ENCODE results near the gene ZNF385A.
A peak's percentile ranks its signal among the peaks of the same experiment; 100 is the strongest.

The ZNF385A gene

GRCh38 chr12:54392485-54393206 lies 8.1 kb upstream of the ZNF385A start:
- no peak for FAIRE-seq

DNA sequence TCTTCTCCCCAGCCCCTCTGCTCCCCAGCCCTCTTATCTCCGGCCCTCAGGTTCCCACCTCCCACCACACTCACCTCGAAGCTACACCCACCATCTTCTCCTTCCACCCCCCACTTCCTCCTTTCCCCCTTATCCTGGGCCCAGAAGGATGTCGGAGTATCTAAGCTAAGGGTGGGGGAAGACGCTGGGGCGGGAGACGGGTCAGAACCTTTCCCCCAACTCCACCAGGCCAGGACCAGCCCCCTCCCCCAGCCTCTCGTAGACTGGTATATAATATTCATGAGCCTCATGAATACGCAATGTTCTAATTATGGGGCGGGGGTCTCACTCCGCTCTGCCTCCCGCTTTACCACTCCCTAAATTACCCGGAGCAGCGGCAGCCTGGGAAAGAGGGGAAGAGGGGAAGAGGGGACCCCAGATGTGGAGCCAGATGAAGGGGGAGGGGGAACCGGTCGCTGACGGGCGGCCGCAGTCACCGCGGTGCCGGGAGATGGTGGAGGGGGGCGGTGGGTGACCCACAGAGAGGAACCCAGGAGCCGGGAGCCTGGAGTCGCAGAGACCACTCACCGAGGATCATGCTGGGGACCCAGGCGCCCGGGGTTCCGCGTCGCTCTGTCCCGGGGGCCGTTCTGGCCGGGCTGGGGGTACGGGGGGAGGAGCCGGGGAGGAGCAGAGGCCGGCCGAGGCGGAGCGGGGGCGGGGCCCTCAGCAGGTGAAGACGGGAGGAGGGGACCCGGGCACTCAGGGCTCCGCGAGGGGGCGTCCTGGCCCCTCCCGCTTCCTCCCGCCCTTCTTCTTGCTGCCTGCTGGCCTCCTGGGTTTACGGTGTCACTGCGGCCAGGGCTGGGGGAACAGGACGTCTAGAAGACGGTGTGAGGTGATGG lies 6.4 kb upstream of the ZNF385A start:
- no peak for FAIRE-seq
- no peak for DNase-seq (ENCODE audit: insufficient read length, low spot score)
- TF ChIP-seq POLR2A (IDR thresholded peaks at IDR 0.05; ENCODE audit: low read depth, low read length) = no peak

More at GRCh38 chr12:54392485-54393206, 8.1 kb upstream of the ZNF385A start:
- DNase-seq (ENCODE audit: insufficient read length, low spot score) = no peak
- no peak for TF ChIP-seq POLR2A (IDR thresholded peaks at IDR 0.05; ENCODE audit: low read depth, low read length)

- no peak for DNase-seq (ENCODE audit: insufficient read length, low spot score)
- FAIRE-seq = no peak
- TF ChIP-seq POLR2A (IDR thresholded peaks at IDR 0.05; ENCODE audit: low read depth, low read length) = no peak
These were observed 5.7 kb upstream of the ZNF385A start for GRCh38 chr12:54390176-54390667.

DNA sequence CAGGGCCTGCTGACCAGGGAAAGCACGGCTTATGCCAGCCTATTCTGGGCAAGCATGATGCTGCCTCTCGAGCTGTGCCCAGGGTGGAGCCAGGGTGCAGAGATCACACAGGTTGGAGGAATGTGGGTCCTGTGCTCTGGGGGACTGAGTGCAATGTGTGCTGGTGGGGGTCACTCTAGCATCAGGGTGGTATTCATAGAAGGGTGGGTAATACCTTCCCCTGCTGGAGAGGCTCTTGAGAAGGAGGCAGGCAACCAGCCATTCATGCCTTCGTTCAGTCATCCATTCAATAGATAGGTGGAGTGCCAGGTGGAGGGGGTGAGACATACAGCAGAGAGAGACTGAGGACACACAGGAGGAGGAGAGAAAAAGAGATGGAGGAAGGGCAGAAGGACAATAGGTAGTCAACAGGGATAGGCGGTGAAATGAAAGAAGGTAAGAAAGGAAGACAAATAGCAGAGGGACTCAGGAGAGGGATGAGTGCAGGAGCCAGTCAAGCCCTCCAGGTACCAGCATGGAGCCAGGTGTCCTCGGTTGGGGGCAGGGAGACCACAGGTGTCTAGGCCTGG lies 5.2 kb upstream of the ZNF385A start:
- DNase-seq (ENCODE audit: insufficient read length, low spot score) = no peak
- TF ChIP-seq POLR2A (IDR thresholded peaks at IDR 0.05; ENCODE audit: low read depth, low read length) = no peak
- FAIRE-seq = no peak

DNA sequence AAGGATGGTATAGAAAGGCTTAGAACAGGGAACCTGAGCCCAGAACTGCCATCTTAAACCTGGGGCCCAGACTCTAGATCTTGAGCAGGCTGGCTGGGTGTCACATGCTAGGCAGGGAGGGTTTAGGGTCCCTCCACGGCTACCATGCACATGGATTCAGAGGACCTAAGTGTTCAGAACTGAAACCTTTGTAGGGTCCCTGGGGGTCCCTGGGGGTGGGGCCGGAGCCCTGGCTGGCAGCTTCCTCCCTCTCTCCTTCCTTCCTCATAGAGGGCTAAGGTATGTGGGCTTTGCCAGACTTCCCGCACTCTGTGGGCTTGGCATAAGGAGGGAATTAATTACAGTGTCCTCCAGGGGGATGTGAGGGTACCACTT lies 4.6 kb upstream of the ZNF385A start:
- no peak for FAIRE-seq

GRCh38 chr12:54388237-54389133 lies 4.0 kb upstream of the ZNF385A start:
- DNase-seq (ENCODE audit: insufficient read length, low spot score) = no peak
- FAIRE-seq = no peak
- TF ChIP-seq POLR2A (IDR thresholded peaks at IDR 0.05; ENCODE audit: low read depth, low read length) = no peak

More for the DNA sequence above, 4.6 kb upstream of the ZNF385A start:
- no peak for TF ChIP-seq POLR2A (IDR thresholded peaks at IDR 0.05; ENCODE audit: low read depth, low read length)
- no peak for DNase-seq (ENCODE audit: insufficient read length, low spot score)

- DNase-seq (ENCODE audit: insufficient read length, low spot score) = no peak
- FAIRE-seq = no peak
- no peak for TF ChIP-seq POLR2A (IDR thresholded peaks at IDR 0.05; ENCODE audit: low read depth, low read length)
These were observed 2.6 kb upstream of the ZNF385A start for GRCh38 chr12:54387114-54387467.

GRCh38 chr12:54386403-54387113 lies 2.0 kb upstream of the ZNF385A start:
- FAIRE-seq = no peak
- no peak for TF ChIP-seq POLR2A (IDR thresholded peaks at IDR 0.05; ENCODE audit: low read depth, low read length)
- DNase-seq (ENCODE audit: insufficient read length, low spot score) = no peak

- TF ChIP-seq POLR2A (IDR thresholded peaks at IDR 0.05; ENCODE audit: low read depth, low read length) = no peak
- no peak for FAIRE-seq
- no peak for DNase-seq (ENCODE audit: insufficient read length, low spot score)
These were observed 850 bp upstream of the ZNF385A start for GRCh38 chr12:54385251-54385914.

- DNase-seq (ENCODE audit: insufficient read length, low spot score) (peak; percentile 81), FAIRE-seq (peak; percentile 96)
- TF ChIP-seq POLR2A (IDR thresholded peaks at IDR 0.05; ENCODE audit: low read depth, low read length) = no peak
These were observed 1.4 kb downstream of the ZNF385A start for GRCh38 chr12:54383041-54383609.

DNA sequence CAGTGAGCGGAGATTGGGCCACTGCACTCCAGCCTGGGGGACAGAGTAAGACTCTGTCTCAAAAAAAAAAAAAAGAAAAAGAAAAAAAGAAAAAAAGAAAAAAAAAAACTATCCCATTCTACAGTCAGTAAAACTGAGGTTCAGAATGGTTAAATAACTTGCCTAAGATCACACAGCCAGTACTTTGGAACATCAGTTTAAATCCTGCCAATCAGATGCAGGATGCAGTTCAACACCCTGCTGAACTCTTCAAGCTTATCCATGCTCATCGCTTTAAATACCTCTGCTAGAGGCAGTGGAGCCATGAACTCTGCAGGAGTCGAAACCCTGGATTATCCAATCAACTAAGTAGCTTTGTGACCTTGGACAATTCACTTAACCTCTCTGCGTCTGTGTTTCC lies 3.4 kb downstream of the ZNF385A start:
- TF ChIP-seq POLR2A (IDR thresholded peaks at IDR 0.05; ENCODE audit: low read depth, low read length) = no peak
- FAIRE-seq (no peak), DNase-seq (ENCODE audit: insufficient read length, low spot score) (no peak)

Data from H54 (cell line).